BLaER1 treated with 17β-estradiol and CSF1 and Interleukin-3, amounts not matched to agents 10 nM and 100 nM (cell line): ENCODE data around the gene SERINC2.

ENCODE experiments used
- H3K27ac ChIP-seq, 11 experiments: shearing (Covaris generic); formaldehyde crosslinking; 2 replicates each; pipeline ENCODE4 v1.8.1; 2022
- H3K27me3 ChIP-seq, 11 experiments: shearing (Covaris generic); formaldehyde crosslinking; 2 replicates each; pipeline ENCODE4 v1.8.1; 2022
- H3K36me3 ChIP-seq, 11 experiments: shearing (Covaris generic); formaldehyde crosslinking; 2 replicates each; pipeline ENCODE4 v1.8.1; 2022
- H3K4me1 ChIP-seq, 10 experiments: shearing (Covaris generic); formaldehyde crosslinking; 2 replicates each; pipeline ENCODE4 v1.8.1; 2022
- H3K4me2 ChIP-seq, 11 experiments: shearing (Covaris generic); formaldehyde crosslinking; 2 replicates each; pipeline ENCODE4 v1.8.1; 2022
- H3K4me3 ChIP-seq, 10 experiments: shearing (Covaris generic); formaldehyde crosslinking; 2 replicates each; pipeline ENCODE4 v1.8.1; 2022
- H3K9ac ChIP-seq, 11 experiments: shearing (Covaris generic); formaldehyde crosslinking; 2 replicates each; pipeline ENCODE4 v1.8.1; 2022
- H3K9me3 ChIP-seq, 11 experiments: shearing (Covaris generic); formaldehyde crosslinking; replicated peaks in 1 of 11; 2 replicates each; pipeline ENCODE4 v1.8.1; 2022
- H4K20me1 ChIP-seq, 11 experiments: shearing (Covaris generic); formaldehyde crosslinking; 2 replicates each; pipeline ENCODE4 v1.8.1; 2022
- Cebpa-rat ChIP-seq, 11 experiments: shearing (Covaris generic); IDR thresholded peaks; 2 replicates each; pipeline ENCODE4 v1.8.1; 2022

The SERINC2 gene

DNA sequence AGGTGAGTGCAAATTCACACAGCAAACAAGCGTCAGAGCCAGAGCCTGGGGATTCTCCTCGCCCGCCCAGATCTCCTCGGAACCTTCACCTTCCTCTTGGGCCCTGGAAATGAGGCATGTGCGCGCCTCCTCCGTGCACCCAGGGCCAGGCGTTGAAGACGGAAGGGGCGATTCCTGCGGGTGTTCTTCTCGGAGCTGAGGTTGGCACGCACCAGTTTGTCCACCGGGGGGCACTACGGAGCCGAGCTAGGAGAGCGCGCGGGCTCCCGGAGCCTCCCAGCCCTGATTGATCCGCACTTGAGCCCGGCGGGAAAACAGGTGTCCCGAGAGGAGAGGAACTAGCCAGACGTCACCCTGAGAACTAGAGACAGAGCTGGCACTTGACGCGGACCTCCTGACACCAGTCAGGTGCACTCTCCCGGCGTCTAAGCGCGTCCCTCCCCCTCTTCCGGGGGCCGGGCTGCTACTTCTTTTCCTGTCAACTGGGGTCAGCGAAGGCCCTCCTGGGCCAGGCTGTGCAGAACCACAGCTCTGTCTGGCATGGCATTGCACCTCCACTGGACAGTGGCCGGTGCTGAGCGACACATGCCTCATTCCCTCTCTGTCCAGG, 18.3 kb upstream of the SERINC2 start:
- no peaks in the 10 kb centered on the region for H3K27me3 ChIP-seq
- no peaks in the 10 kb centered on the region for H4K20me1 ChIP-seq
- H3K36me3 ChIP-seq, result no peaks in the 10 kb centered on the region
- peak overlapping the region; percentile 27 to 69 (median 48) for H3K4me3 ChIP-seq
- H3K9me3 ChIP-seq, result no peaks in the 10 kb centered on the region
- H3K4me2 ChIP-seq, result peak overlapping the region; percentile 60 to 97 (median 85)
- H3K27ac ChIP-seq, result peak overlapping the region in 4 of 11 experiments; percentile 11 to 38 (median 30); a peak in 3 of 22 replicates
- TF ChIP-seq Cebpa-rat (IDR thresholded peaks at IDR 0.05), result no peak
- H3K4me1 ChIP-seq, result peaks cover 20 to 42% (median 32%) of the 10 kb centered on the region in 10 experiments
- peak overlapping the region in 10 of 11 experiments; percentile 1 to 63 (median 32); a peak in 14 of 22 replicates for H3K9ac ChIP-seq

DNA sequence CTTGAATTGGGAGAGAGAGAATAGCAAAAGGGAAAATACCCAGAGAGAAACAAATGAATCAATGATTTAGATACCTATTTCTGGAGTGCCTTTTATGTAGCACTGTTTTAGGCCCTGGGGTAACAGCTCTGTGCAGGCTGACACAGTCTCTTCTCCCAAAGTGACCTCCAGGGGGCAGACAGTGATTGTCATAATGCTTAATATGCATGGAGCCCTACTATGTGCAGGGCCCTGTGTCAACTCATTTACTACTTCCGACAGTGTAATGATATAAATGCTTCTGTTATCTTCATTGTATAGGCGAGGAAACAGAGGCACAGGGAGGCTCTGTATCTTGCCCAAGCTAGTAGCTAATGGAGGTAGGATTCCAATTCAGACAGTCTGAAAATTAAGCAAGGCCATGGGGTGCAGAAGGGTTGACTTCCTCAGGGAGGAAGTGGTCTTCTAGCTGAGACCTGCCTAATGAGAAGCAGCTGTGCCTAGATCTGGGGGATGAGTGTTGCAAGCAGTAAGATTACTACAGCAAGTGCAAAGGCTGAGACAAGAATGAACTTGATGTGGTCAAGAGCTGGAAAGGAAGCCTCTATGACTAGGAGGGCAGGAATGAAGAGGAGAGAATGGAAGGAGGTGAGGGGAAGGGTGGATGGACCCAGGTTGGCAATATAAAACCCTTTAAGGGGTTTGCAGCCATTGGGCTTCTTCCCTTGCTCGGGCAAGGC, 16.2 kb upstream of the SERINC2 start:
- peak in 4 of 11 experiments; percentile 72 to 78 (median 76); a peak in 6 of 22 replicates for TF ChIP-seq Cebpa-rat (IDR thresholded peaks at IDR 0.05)
- Histone ChIP-seq H3K27ac (peak overlapping the region in 5 of 11 experiments; percentile 5 to 69 (median 62); a peak in 9 of 22 replicates), H4K20me1 (no peaks in the 10 kb centered on the region)

GRCh38 chr1:31397360-31398095, 15.5 kb upstream of the SERINC2 start:
- no peak for TF ChIP-seq Cebpa-rat (IDR thresholded peaks at IDR 0.05)
- Histone ChIP-seq H3K9me3 (no peaks in the 10 kb centered on the region), H3K27ac (peak overlapping the region in 5 of 11 experiments; percentile 5 to 69 (median 62); a peak in 9 of 22 replicates), H3K9ac (peak overlapping the region in 2 of 11 experiments; percentile 26 to 41; a peak in 3 of 22 replicates), H3K27me3 (no peaks in the 10 kb centered on the region), H4K20me1 (no peaks in the 10 kb centered on the region), H3K4me1 (peaks cover 20 to 44% (median 35%) of the 10 kb centered on the region in 10 experiments), H3K4me2 (peak overlapping the region; percentile 11 to 59 (median 40); a peak in 18 of 22 replicates), H3K4me3 (no peak overlapping the region), H3K36me3 (no peaks in the 10 kb centered on the region)

More for the DNA sequence above, 16.2 kb upstream of the SERINC2 start:
- H3K36me3 ChIP-seq, result no peaks in the 10 kb centered on the region
- H3K4me1 ChIP-seq, result peaks cover 20 to 44% (median 35%) of the 10 kb centered on the region in 10 experiments
- H3K9me3 ChIP-seq, result no peaks in the 10 kb centered on the region
- no peaks in the 10 kb centered on the region for H3K27me3 ChIP-seq
- no peak overlapping the region for H3K4me3 ChIP-seq
- H3K4me2 ChIP-seq, result peak overlapping the region; percentile 15 to 59 (median 40); a peak in 17 of 22 replicates
- H3K9ac ChIP-seq, result peak overlapping the region in 2 of 11 experiments; percentile 26 to 41; a peak in 3 of 22 replicates

GRCh38 chr1:31398246-31398645, 14.8 kb upstream of the SERINC2 start:
- Histone ChIP-seq H3K27me3 (no peaks in the 10 kb centered on the region), H3K9me3 (no peaks in the 10 kb centered on the region), H3K4me2 (no peak overlapping the region), H3K4me3 (no peak overlapping the region), H4K20me1 (no peaks in the 10 kb centered on the region), H3K36me3 (no peaks in the 10 kb centered on the region), H3K9ac (no peak overlapping the region), H3K27ac (peak overlapping the region in 3 of 11 experiments; percentile 4 to 66 (median 46); a peak in 4 of 22 replicates), H3K4me1 (peaks cover 20 to 44% (median 35%) of the 10 kb centered on the region in 10 experiments)
- TF ChIP-seq Cebpa-rat (IDR thresholded peaks at IDR 0.05), result no peak

DNA sequence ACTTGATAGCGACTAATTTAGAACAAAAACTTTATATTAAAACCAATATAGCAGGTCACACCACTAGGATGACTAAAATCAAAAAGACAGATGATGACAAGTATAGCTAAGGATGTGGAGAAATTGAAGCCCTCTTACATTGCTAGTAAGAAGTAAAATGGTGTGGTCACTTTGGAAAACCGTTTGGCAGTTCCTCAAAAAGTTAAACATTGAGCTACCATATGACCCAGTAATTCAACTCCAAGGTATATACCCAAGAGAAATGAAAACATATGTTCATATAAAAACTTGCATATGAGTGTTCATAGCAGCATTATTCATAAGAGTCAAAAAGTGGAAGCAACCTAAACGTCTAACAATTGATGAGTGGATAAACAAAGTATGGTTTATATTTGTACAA, 13.0 kb upstream of the SERINC2 start:
- peaks cover 8 to 34% (median 26%) of the 10 kb centered on the region in 10 experiments for H3K4me1 ChIP-seq
- no peak overlapping the region for H3K4me3 ChIP-seq
- H4K20me1 ChIP-seq, result no peaks in the 10 kb centered on the region
- H3K36me3 ChIP-seq, result no peaks in the 10 kb centered on the region
- 0 out of 22 replicates have a peak, but pooled peaks cover 0 to 4% (median 0%) of the 10 kb centered on the region in 11 experiments for H3K9me3 ChIP-seq
- TF ChIP-seq Cebpa-rat (IDR thresholded peaks at IDR 0.05), result no peak
- no peak overlapping the region for H3K9ac ChIP-seq
- H3K4me2 ChIP-seq, result peak overlapping the region in 4 of 11 experiments; percentile 5 to 59 (median 27); a peak in 6 of 22 replicates
- H3K27ac ChIP-seq, result no peak overlapping the region
- no peaks in the 10 kb centered on the region for H3K27me3 ChIP-seq

- Histone ChIP-seq H3K27me3 (no peaks in the 10 kb centered on the region), H3K9me3 (0 out of 22 replicates have a peak, but pooled peaks cover 0 to 4% (median 0%) of the 10 kb centered on the region in 11 experiments)
These were observed 12.6 kb upstream of the SERINC2 start for GRCh38 chr1:31400393-31400792.

DNA sequence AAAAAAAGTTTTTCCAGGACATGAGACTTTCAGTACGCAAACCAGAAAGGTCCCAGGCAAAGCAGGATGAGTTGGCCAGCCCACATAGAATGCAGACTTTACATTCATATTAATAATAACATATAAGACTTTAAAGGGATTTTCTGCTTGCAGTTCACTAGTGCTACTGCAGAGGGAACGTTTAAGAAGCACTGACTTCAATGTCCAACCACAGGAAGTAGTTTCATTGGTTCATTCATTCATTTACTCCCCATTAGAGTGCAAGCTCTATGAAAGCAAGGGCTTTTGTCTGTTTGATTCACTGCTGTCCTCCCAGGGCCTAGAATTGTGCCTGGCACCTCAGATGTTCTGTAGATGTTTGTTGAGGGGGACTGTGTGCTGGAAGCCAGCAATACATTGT, 11.8 kb upstream of the SERINC2 start:
- Histone ChIP-seq H3K27me3 (no peaks in the 10 kb centered on the region), H3K4me1 (peaks cover 7 to 31% (median 19%) of the 10 kb centered on the region in 10 experiments; a peak in 17 of 20 replicates), H3K4me3 (no peak overlapping the region), H3K9ac (no peak overlapping the region), H3K36me3 (no peaks in the 10 kb centered on the region), H3K4me2 (no peak overlapping the region), H3K9me3 (0 out of 22 replicates have a peak, but pooled peaks cover 0 to 4% (median 0%) of the 10 kb centered on the region in 11 experiments), H3K27ac (no peak overlapping the region), H4K20me1 (no peaks in the 10 kb centered on the region)
- no peak for TF ChIP-seq Cebpa-rat (IDR thresholded peaks at IDR 0.05)

More at GRCh38 chr1:31400393-31400792, 12.6 kb upstream of the SERINC2 start:
- H3K27ac ChIP-seq, result no peak overlapping the region
- no peaks in the 10 kb centered on the region for H4K20me1 ChIP-seq
- no peaks in the 10 kb centered on the region for H3K36me3 ChIP-seq
- peak in 3 of 11 experiments; percentile 28 to 66 (median 42); a peak in 4 of 22 replicates for TF ChIP-seq Cebpa-rat (IDR thresholded peaks at IDR 0.05)
- H3K4me2 ChIP-seq, result peak overlapping the region in 4 of 11 experiments; percentile 5 to 59 (median 27); a peak in 6 of 22 replicates
- no peak overlapping the region for H3K4me3 ChIP-seq
- peaks cover 7 to 31% (median 22%) of the 10 kb centered on the region in 10 experiments; a peak in 17 of 20 replicates for H3K4me1 ChIP-seq
- H3K9ac ChIP-seq, result no peak overlapping the region

GRCh38 chr1:31405578-31406245, 7.3 kb upstream of the SERINC2 start:
- Histone ChIP-seq H3K4me2 (no peak overlapping the region), H3K36me3 (no peaks in the 10 kb centered on the region), H3K9me3 (0 out of 22 replicates have a peak, but pooled peaks cover 0 to 4% (median 0%) of the 10 kb centered on the region in 11 experiments), H3K27ac (no peak overlapping the region), H3K4me1 (peaks cover 0 to 2% (median under 1%) of the 10 kb centered on the region in 10 experiments; a peak in 6 of 20 replicates), H3K27me3 (peaks cover under 1 to 10% (median 5%) of the 10 kb centered on the region in 11 experiments; a peak in 17 of 22 replicates), H4K20me1 (no peaks in the 10 kb centered on the region; a peak in 1 of 22 replicates), H3K9ac (no peak overlapping the region), H3K4me3 (no peak overlapping the region)
- TF ChIP-seq Cebpa-rat (IDR thresholded peaks at IDR 0.05), result no peak
